HG02678 (cell line): Measurements from ENCODE around the gene INPP4A.
A peak's percentile ranks its signal among the peaks of the same experiment; 100 is the strongest.
"Not testable (repeated sequence)": the region's sequence is repeated elsewhere in the genome, so short reads cannot be mapped to it uniquely, and the experiment has no call there.

Experiments
- ATAC-seq: cut with Tn5 transposase; IDR thresholded peaks from one replicate; pipeline ENCODE4 v1.9.1; 2021; ENCODE audit warnings: mild to moderate bottlenecking, moderate library complexity; ENCODE audit not compliant: unreplicated experiment

INPP4A gene

DNA sequence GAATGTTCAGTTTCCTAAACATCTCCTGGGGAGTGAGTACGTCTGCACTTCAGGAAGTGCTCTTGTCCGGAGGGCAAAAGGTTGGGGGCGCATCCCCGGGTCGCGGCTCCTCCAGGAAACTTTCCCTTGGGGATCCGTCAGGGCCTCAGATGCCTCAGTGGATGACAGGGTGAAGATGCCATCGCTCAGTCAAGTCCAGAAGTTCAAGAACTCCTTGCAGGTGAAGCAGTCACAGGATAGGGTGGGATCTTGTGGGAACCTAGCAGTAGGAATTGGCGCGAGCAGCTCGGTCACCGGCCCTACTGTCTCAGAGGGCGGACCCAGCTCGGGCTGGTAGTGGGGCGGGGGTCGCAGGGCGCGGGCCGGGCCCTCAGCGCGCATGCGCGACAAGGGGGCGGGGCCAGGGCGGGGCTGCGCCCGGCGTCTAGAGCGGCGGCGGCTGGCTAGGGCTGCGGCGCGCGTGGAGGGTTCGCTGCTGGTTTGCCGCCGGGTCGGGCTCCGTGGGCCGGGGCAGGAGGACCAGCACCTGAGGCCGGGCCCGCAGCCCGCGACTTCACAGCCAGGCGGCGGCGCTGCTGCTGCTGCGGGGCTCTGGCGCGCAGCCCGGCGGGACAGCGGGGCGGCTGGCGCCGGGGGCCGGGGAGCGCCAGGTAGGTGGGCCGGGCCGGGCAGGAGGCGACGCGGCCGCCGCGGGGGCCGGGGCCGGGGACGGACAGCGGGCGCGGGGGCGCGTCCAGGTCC, at the start of gene INPP4A:
INPP4A (plus strand) TSS at position 423 of the 741 bp plus-strand sequence. CDS start 75,191 bp downstream, outside the sequence.
- peak; percentile 84 for ATAC-seq

DNA sequence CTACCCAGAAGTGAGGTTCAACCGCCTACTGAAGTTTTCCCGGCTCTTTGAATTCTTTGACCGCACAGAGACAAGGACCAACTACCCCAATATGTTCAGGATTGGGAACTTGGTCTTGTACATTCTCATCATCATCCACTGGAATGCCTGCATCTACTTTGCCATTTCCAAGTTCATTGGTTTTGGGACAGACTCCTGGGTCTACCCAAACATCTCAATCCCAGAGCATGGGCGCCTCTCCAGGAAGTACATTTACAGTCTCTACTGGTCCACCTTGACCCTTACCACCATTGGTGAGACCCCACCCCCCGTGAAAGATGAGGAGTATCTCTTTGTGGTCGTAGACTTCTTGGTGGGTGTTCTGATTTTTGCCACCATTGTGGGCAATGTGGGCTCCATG, 48.7 kb upstream of the INPP4A start:
- no peak for ATAC-seq

DNA sequence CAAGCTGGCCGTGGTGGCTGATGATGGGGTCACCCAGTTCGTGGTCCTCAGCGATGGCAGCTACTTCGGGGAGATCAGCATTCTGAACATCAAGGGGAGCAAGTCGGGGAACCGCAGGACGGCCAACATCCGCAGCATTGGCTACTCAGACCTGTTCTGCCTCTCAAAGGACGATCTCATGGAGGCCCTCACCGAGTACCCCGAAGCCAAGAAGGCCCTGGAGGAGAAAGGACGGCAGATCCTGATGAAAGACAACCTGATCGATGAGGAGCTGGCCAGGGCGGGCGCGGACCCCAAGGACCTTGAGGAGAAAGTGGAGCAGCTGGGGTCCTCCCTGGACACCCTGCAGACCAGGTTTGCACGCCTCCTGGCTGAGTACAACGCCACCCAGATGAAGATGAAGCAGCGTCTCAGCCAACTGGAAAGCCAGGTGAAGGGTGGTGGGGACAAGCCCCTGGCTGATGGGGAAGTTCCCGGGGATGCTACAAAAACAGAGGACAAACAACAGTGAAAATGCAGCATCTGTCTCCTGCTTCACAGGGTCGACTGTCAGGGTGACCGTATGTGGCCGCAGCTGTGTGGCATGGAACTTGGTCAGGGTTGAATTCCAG, 47.8 kb upstream of the INPP4A start:
- ATAC-seq = no peak

DNA sequence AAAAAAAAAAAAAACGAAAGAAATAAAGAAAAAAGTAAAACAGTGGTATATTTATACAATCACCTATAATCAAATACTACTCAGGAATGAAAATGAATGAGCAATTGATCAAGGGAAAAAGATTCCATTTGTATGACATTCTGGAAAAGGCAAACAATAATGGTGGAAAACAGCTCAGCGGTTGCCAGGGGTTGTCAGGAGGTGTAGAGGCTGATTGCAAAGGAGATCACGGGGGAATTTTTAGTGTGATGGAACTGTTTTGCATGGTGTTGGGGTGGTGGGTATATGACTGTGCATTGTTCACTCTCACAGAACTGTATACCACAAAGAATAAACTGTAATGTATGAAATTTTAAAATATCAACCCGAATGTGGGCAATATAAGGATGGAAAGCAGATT, 45.5 kb upstream of the INPP4A start:
- no peak for ATAC-seq

DNA sequence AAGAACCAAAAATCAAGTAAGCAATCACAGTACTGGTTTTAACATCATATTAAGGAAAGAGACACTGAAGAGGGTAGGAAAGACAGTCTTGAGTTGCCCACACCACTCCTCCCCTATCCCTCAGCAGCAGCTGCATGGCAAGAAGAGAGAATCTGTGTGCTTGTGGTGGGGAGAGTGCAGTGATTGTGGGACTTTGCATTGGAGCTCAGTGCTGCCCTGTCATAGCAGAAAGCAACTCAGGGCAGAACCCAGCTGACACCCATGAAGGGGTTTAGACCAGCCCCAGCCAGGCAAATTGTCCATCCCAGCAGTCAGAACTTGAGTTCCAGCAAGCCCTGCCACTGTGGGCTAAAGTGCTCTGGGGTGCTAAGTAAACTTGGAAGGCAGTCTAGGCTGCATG, 40.8 kb upstream of the INPP4A start:
- no peak for ATAC-seq

DNA sequence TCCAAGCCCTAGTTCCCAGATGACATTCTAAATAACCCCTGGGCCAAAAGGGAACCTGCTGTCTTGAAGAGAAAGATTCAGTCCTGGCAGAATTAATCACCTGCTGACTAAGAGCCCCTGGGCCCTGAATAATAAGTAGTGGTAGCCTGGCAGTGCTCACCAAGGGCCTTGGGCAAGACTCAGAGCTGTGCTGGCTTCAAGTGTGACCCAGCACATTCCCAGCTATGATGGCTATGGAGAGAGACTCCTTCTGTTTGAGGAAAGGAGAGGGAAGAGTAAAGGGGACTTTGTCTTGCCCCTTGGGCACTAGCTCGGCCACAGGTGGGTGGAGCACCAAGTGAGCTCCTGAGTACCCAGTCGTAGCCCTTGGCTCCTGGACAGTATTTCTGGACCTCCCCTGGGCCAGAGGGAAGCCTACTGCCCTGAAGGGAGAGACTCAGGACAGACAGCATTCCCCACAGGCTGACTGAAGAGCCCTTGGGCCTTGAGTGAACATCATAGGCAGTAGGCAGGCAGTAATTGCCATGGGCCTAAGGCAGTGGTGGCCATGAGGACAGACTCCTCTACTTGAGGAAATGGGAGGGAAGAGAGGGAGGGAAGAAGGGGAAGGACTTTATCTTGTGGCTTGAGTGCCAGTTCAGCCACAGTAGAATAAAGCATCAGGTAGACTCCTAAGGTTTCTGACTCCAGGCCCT, 40.0 kb upstream of the INPP4A start:
- no peak for ATAC-seq

DNA sequence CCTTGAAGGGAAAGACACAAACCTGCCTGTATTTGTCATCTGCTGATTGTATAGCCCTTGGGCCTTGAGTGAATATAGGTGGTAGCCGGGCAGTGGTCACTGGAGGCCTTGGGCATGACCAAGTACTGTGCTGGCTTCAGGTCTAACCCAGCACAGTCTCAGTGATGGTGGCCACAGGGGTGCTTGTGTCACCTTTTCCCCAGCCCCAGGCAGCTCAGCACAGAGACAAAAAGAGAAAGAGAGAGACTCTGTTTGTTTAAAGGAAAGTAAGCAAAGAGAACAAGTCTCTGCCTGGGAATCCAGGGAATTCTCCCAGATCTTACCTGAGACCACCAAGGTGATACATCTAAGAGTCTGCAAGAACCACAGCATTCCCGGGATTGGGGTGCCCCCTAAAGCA, 39.4 kb upstream of the INPP4A start:
- no peak for ATAC-seq

DNA sequence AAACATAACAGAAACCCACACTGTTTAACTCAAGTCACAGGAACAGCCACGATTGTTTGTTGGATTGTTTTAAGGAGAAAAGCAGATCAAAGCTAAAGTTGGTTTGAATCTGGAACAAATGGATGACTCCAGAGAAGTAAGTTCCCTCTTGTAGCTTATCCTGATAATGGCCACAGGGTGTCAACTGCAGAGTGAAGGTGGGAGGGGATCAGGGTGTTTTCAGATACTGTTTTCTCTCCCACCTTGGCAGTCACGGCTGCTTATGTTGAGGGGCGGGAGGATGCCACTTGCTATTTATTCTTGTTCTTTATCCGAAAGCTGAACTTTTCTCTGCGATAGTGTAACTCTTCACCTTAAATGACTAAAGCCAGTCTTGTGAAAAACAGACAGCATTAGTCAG, 36.5 kb upstream of the INPP4A start:
- no peak for ATAC-seq

DNA sequence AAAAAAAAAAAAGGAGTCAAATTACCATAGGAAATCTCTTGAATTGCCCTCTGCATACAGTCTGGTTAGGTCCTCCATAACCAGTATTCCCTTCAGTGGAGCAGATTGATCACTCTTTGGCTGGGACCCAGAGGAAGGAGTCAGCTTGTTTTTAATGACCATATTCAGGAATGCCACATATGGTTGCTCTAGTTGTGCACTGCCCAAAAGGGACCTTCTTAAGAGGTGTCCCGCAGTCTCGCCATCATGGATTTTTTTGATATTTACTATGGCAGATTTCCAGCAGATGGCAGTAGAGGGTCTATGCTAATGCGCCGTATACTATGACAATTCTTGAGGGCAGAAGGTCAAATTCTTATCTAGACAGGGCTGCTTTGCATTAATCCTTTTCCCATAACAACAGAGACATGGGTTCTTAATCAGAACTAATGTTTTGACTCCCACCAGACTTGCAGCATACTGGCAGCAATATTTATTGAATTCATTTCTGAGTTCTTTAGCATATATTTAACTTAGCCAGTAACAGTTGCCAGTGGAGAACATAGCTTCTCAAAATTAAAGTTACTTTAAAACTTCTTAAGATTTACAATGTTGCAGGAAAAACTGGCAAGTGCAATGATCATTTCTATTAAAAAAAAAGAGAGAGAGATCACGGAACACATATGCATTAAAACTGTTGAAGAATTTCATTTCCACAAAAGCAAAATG, 31.8 kb upstream of the INPP4A start:
- peak; percentile 69 for ATAC-seq

DNA sequence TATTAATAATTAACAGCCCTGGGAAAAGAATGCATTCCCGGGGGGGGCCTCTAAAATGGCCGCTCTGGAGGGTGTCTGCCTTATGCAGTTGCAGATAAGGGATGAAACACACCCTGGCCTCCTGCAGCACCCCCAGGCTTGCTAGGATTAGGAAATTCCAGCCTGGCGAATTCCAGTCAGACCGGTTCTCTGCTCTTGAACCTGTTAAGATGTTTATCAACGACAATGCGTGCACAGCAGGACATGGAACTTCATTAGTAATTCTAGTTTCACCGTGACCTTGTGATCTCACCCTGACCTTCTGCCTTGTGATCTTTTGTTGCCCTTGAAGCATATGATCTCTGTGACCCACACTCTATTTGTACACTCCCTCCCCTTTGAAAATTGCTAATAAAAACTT, 30.4 kb upstream of the INPP4A start:
- not testable (repeated sequence) for ATAC-seq

DNA sequence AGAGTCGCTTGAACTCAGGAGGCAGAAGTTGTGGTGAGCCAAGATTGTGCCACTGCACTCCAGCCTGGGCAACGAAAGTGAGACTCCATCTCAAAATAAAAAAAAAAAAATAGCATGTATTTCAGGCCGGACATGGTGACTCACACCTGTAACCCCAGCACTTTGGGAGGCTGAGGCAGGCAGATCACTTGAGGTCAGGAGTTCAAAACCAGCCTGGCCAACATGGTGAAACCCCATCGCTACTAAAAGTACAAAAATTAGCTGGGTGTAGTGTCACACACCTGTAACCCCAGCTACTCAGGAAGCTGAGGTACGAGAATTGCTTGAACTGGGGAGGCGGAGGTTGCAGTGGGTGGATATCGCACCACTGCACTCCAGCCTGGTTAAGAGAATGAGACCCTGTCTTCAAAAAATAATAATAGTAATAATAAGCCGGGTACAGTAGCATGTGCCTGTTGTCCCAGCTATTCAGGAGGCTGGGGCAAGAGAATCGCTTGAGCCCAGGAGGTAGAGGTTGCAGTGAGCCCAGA, 28.9 kb upstream of the INPP4A start:
- not testable (repeated sequence) for ATAC-seq

DNA sequence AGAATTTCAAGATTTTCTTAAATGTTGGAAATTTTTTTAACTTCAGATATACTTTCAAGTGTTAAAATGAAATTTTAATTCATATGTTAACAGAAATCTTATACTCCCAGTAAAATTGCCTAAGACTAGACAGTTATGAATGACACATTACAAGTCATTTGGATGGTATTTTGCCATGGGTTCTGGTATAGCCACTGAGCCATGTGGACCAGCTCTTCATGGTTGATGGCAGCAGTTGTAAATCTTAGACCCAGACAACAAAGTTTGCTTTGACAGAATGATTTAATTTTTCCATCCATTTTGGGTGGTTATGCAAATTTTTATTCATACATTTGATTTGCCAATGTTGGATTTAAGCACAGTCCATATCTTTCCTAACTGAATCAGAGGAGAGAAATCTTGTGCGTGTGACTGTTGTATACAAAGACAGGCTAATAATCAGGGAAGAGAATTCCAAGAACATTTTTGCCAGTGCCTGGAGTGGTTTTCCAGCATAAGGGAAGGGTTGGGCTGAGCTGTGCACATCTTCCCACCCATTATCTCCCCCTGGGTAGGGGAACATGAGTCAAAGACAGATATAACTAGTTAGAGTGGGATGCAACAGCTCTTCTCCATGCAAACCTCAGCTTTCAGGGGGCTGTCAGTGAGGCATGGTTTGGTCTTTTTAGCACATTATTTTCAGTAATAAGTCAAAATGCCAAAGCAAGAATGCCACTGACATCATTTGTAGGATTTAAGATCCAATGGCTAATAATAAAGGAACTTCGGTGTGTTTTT, 28.1 kb upstream of the INPP4A start:
- no peak for ATAC-seq

DNA sequence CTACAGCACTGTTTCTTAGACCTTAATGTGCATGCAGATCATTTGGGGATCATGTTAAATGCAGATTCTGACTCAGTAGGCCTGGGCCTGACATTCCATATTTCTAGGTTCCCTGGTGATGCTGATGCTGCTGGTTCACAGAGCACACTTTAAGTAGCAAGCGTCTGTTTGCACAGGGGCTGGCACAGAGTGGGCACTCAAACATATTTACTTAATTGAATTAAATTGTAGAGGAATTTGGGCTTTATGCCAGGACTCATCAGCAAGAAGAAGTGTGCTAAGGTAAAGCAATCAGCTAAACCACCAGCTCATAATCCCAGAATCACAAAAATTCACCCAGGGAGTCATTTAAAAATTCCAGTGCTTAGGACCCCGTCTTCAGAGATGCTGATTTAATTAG, 25.1 kb upstream of the INPP4A start:
- no peak for ATAC-seq

DNA sequence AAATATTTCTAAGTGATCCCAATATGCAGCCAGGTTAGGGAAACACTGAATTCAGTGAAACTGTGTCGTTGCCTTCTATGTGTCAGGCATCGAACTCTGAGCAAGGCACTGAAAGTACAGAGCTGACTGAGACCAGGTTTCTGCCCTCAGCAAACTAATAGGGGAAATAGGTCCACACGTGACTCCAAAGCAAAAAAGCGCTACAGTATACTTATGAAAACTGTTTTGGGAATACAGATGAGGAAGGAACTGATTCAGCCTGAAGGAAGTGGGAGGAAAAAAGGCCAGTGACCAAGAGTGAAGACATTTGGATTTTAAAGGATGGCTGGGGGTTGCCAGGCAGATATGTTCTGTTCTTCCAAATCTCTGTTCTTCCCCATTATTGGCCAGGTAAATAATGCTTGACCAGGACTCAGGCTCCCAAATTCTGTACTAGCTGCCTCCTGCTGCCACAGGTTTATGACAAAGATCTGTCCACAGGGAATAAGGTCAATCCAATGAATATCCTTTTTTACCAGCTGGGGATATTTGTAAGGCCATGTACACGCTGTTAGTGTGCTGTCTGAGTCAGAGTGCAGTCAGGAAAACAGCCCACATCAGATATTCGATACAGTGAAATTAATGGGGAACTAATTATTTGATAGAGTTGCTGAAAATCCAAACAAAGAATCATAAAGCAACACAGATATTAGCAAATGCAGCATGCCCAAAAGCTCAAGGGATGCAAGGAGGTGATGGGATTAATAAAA, 24.5 kb upstream of the INPP4A start:
- no peak for ATAC-seq

DNA sequence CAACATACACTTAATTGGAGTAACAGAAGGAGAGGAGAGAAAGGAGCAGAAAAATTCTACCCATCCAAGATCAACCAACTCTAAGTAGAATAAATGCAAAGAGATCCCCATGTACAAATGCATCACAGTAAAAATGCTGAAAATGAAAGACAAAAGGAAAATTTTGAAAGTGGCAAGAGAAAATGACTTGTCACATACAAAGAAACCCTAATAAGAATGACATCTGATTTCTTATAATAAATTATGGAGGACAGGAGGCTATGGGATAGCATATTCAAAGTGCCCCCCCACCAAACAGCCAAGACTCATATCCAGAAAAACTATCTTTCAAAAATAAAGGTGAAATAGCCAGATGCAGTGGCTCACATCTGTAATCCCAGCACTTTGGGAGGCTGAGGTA, 22.2 kb upstream of the INPP4A start:
- no peak for ATAC-seq

DNA sequence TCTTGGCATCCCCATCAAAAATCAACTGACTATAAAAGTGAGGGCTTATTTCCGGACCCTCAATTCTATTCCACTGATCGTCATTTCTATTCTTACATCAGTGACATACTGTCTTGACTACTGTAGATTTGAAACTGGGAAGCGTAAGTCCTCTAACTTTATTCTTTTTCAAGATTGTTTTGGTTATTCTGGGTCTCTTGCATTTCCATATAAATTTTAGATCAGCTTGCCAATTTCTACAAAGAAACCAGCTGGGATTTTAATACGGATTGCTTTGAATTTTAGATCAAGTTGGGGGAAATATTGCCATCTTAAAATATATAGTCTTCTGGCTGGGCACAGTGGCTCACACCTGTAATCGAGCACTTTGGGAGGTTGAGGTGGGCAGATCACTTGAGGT, 17.9 kb upstream of the INPP4A start:
- ATAC-seq = no peak

DNA sequence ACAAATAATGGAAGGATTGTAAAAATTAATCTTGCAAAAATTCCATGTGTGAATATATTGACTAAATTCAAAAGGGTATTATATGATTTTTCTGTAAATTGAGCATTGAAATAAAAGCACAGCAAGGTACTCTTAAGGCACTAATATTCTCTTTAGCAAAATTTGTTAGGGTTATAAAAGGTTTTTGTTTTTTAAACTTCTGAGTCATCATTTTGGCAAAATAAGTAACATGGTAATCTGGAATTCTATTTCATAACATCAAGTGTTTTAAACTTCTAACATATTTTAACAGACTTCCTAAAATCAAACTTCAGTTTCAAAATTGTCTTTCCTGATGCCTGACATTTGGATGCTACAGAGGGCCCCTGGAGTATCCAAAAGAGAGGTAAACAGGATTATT, 12.5 kb upstream of the INPP4A start:
- ATAC-seq = no peak

DNA sequence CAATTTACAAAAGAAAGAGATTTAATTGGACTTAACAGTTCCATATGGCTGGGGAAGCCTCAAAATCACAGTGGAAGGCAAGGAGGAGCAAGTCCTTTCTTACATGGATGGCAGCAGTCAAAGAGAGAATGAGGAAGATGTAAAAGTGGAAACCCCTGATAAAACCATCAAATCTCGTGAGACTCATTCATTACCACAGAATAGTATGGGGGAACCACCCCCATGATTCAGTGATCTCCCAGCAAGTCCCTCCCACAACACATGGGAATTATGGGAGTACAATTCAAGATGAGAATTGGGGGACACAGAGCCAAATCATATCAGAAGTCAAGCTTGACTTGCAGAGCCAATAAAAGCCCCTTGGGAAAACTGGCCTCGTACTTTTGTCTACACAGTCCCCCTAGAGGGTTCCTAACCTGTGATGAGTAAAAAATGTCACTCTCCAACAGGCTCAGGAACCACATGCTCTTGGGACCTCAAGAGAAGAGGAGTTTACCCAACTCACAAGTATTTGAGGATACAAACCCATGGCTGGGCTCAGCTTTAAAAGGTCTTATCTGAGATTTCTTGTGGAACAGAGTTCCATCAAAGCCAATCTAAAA, 11.2 kb upstream of the INPP4A start:
- no peak for ATAC-seq

DNA sequence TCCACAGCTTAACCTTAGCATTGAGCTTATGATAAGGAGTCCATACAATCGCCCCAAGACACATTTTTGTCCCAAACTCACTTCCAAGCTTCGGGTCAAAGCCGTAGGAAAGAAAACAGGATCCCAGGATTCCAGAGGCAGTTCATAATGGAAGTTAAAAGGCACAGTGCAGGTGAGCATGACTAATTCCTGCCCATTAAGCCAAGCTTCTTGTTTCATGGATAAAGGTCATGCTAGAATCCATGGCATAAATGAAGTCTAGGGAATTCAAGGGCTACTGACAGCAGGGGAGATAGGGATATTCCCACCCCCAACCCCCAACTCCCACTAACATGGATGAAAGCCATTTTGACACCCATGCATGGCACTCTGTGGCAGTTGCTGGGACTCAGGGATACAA, 10.2 kb upstream of the INPP4A start:
- no peak for ATAC-seq
